Spleen (tissue), 11 donors: Measurements from ENCODE around the gene TCEA3. TPM values are rescaled to one million over a fixed set of nuclear protein-coding genes. Genes with fewer than 3 reads are reported as not detected.

Experiments used
- DNase-seq: peaks from one replicate; pipeline ENCODE4 v3.0.0-alpha.2; 2020
- H3K27ac ChIP-seq, 8 donors: fragments of 200-600 bp; sonication (generic) in 7 of 8; 1 replicate in 4 of 8; 2 replicates in 4 of 8; pipeline versions ENCODE4 v1.5.0 to v1.8.0; 2016 to 2021; ENCODE audit warnings: inconsistent platforms in 4 of 8, mild to moderate bottlenecking in 4 of 8, moderate library complexity in 1 of 8
- H3K27me3 ChIP-seq, 7 donors: fragments of 200-600 bp; sonication (generic) in 6 of 7; replicated peaks in 1 of 7; 1 replicate in 4 of 7; 2 replicates in 3 of 7; pipeline versions ENCODE4 v1.5.0 to v1.8.0; 2016 to 2021; ENCODE audit warnings: inconsistent platforms in 3 of 7, mild to moderate bottlenecking in 1 of 7
- H3K36me3 ChIP-seq, 6 donors: fragments of 200-600 bp; sonication (generic) in 5 of 6; 1 replicate in 4 of 6; 2 replicates in 2 of 6; pipeline versions ENCODE4 v1.5.0 to v1.8.0; 2016 to 2021; ENCODE audit warnings: inconsistent platforms in 2 of 6
- H3K4me1 ChIP-seq, 6 donors: fragments of 200-600 bp; sonication (generic) in 5 of 6; 1 replicate in 3 of 6; 2 replicates in 3 of 6; pipeline versions ENCODE4 v1.5.0 to v1.8.0; 2016 to 2021; ENCODE audit warnings: inconsistent platforms in 3 of 6
- H3K4me3 ChIP-seq, 8 donors: fragments of 200-600 bp; sonication (generic) in 7 of 8; 1 replicate in 4 of 8; 2 replicates in 4 of 8; pipeline versions ENCODE4 v1.5.0 to v1.8.0; 2016 to 2021; ENCODE audit warnings: inconsistent platforms in 4 of 8, mild to moderate bottlenecking in 4 of 8, moderate library complexity in 2 of 8
- H3K9me3 ChIP-seq, 8 donors: fragments of 200-600 bp; sonication (generic) in 7 of 8; 1 replicate in 4 of 8; 2 replicates in 4 of 8; pipeline versions ENCODE4 v1.5.0 to v1.8.0; 2016 to 2021; ENCODE audit warnings: inconsistent platforms in 4 of 8
- POLR2A ChIP-seq, 3 donors: fragments of 450-650 bp; IDR thresholded peaks; one replicate each; pipeline ENCODE4 v1.5.1; 2017; ENCODE audit warnings: antibody characterized with exemption in 3 of 3, mild to moderate bottlenecking in 1 of 3
- POLR2AphosphoS5 ChIP-seq, 3 donors: sonication (generic); formaldehyde crosslinking; IDR thresholded peaks; one replicate each; pipeline ENCODE4 v1.5.1; 2017; ENCODE audit warnings: antibody characterized with exemption in 3 of 3
- WGBS, 5 donors: extraction: QIAGEN DNeasy Blood & Tissue Kit in 3 of 5; methylation state at CpG; one replicate each; pipeline versions ENCODE4 v1.1.5 to v1.1.7; 2013 to 2018; 5-methylcytosine and 5-hydroxymethylcytosine counted together
- intact Hi-C: fragments of 100-400 bp; cut with DNase I; formaldehyde crosslinking; loops from one replicate; pipeline ENCODE4 v1.15.0; 2023; ENCODE audit warnings: low total_unique reads
- polyA plus RNA-seq, 3 donors: library from polyadenylated mRNA; stranded (reverse); fragments of 200-250 nt; gene quantifications; one replicate each; pipeline ENCODE4 v1.2.1, GENCODE V29; 2013
- total RNA-seq, 7 donors: library from RNA; depleted of rRNA in 3 of 7; stranded (reverse); fragments of >200 nt in 3 of 7; fragmentation: NEBNext Ultra II Directional in 4 of 7; extraction: Animal tissue kit (Norgen Biotek cat#: 25700) in 4 of 7; gene quantifications; one replicate each; pipeline versions ENCODE4 v1.1.0 to v1.2.1, GENCODE V29; 2016 to 2021
- TF ChIP-seq, protein P1 (sequence below), 11 experiments: fragments of 200-600 bp in 7 of 11; fragments of 450-650 bp in 4 of 11; sonication (generic) in 4 of 11; IDR thresholded peaks in 8 of 11; conservative IDR thresholded peaks in 3 of 11; 1 replicate in 7 of 11; 2 replicates in 4 of 11; pipeline versions ENCODE4 v1.4.0 to v1.8.0; 2016 to 2021; ENCODE audit warnings: antibody characterized with exemption in 11 of 11, inconsistent platforms in 4 of 11, mild to moderate bottlenecking in 1 of 11
- donor health status: healthy with polysubstance abuse.
- donor health status: DM: no; HTN: no; CAD: no; lungs with moderate emphysema.
- donor health status: DM: no; HTN: no; CAD: no.
- donor health status: Bipolar disorder and iron deficiency.
- donor health status: healthy.
- donor health status: DM: no; HTN: no; CAD: no.
- donor health status: DM: yes; HTN: yes; CAD: no.

The TCEA3 gene
- total and polyA plus RNA-seq, 10 donors, result 4.6 to 19.6 (median 10.5) TPM

DNA sequence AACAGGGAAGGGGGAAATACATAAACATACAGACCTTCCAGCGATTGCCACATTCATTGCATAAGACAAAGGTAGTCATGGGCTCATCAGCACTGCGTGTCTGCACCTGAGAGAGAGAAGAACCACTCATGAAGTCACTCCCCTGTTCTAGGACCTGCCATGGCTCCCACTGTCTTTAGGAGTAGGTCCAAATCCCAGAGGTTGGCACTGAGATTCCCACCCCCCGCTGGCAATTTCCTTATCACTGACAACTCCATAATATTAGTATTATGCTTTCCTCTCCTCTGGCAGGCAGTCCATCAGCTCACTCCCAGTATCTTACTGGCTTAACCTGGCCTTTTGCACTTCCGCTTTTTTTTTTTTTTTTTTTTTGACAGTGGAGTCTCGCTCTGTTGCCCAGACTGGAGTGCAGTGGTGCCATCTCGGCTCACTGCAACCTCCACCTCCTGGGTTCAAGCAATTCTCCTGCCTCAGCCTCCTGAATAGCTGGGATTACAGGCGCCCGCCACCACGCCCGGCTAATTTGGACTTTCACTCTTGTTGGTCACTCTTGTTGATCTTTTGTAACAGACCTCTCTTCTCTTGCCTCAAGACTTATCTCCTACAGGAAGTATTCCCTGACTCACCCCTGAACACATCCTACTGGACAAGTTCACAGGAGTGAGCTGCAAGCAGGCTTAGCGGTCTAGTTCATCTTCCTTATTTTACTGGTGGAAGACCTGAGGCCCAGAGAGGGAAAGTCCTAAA lies 40.1 kb downstream of the TCEA3 start:
- intact Hi-C loops, result no loop called here
- Histone ChIP-seq H3K4me3 (no peak overlapping the region), H3K4me1 (peaks cover 0 to 18% (median 6%) of the 10 kb centered on the region in 6 donors), H3K9me3 (no peaks in the 10 kb centered on the region), H3K27me3 (no peaks in the 10 kb centered on the region), H3K27ac (peak overlapping the region in 3 of 8 donors; percentile 13 to 46 (median 23)), H3K36me3 (no peaks in the 10 kb centered on the region)
- no peak for DNase-seq
- TF ChIP-seq, protein P1, sequence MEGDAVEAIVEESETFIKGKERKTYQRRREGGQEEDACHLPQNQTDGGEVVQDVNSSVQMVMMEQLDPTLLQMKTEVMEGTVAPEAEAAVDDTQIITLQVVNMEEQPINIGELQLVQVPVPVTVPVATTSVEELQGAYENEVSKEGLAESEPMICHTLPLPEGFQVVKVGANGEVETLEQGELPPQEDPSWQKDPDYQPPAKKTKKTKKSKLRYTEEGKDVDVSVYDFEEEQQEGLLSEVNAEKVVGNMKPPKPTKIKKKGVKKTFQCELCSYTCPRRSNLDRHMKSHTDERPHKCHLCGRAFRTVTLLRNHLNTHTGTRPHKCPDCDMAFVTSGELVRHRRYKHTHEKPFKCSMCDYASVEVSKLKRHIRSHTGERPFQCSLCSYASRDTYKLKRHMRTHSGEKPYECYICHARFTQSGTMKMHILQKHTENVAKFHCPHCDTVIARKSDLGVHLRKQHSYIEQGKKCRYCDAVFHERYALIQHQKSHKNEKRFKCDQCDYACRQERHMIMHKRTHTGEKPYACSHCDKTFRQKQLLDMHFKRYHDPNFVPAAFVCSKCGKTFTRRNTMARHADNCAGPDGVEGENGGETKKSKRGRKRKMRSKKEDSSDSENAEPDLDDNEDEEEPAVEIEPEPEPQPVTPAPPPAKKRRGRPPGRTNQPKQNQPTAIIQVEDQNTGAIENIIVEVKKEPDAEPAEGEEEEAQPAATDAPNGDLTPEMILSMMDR (IDR thresholded peaks at IDR 0.05 in 8 of 11, conservative IDR thresholded peaks at IDR 0.05 in 3 of 11), result no peak
- TF ChIP-seq POLR2AphosphoS5 (IDR thresholded peaks at IDR 0.05) (no peak), POLR2A (IDR thresholded peaks at IDR 0.05) (no peak)
- 71 to 79% (median 76%) methylated on average over 10 to 11 of the region's 11 CpGs for whole genome bisulfite sequencing, 5 donors

DNA sequence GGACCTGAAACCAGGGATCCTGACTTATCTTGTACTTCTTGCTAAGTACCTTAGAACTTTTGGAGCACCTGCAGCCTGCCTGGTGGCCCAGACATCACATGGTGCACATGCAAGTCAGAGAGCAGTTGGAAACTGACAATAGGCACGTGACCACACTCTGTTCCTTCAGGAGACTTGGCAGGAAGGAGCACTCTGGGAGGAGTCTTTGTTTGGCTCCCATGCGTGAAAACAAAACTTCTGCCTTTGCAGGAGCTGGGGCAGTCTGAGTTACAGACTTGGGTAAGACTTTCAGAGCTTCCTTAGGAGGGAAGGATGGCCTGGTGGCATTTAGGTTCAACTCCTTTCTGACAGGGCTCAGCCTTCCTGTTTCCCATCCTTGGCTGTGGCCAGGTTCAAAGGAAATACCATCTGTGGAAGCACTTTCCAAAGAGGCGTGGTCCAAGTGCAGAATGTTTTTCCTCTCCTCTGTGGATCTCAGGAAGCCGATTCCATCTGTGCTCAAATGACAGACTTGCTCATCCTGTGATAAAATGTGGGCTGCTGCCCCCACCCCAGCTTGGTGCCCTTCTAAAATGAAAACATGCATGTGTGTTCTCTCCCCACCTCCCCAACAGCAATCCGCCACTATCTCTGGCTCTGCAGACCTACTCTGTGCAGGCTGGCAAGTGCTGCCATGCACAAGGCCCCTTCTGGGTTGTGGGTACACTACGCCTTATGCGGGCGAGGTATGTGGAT lies 40.8 kb downstream of the TCEA3 start:
- Histone ChIP-seq H3K27me3 (no peaks in the 10 kb centered on the region), H3K27ac (peak overlapping the region in 3 of 8 donors; percentile 13 to 46 (median 23)), H3K4me1 (peaks cover 0 to 18% (median 7%) of the 10 kb centered on the region in 6 donors), H3K36me3 (no peaks in the 10 kb centered on the region), H3K9me3 (no peaks in the 10 kb centered on the region), H3K4me3 (no peak overlapping the region)
- WGBS, 5 donors, result 67 to 83% (median 70%) methylated on average over 8 of the region's 8 CpGs
- intact Hi-C loops, result no loop called here
- no peak for DNase-seq
- TF ChIP-seq POLR2AphosphoS5 (IDR thresholded peaks at IDR 0.05) (no peak), POLR2A (IDR thresholded peaks at IDR 0.05) (no peak)
- TF ChIP-seq, protein P1 (IDR thresholded peaks at IDR 0.05 in 8 of 11, conservative IDR thresholded peaks at IDR 0.05 in 3 of 11), result no peak

DNA sequence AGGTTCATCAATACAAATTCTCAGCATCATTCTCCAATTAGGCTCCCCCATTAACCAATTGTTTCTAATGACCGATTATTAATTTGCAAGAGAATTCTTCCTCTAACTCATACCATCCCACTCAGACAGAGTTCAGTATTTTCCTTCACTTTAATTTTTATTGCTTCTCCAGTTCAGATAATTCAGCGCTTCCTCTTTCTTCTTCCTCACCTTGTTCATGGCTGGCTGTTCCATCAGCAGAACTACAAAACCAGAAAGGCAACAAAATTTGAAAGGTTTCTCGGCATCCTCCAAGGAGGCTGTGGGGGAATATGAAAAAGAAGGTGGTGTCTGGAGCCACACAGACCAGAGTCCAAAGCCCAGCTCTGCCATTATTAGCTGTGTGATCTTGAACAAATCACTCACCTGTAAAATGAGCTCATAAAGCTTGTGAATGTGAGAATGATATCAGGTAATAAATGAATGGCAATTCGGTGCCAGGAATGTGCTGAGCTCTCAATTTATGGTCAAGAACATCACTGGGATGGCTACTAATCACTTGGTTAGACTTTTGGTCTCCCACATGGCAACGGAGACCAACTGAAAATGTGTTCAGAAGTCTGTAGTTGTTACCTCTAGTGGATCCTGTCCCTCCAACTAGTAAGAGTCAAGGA lies 43.2 kb downstream of the TCEA3 start:
- Histone ChIP-seq H3K36me3 (no peaks in the 10 kb centered on the region), H3K4me1 (peaks cover 0 to 36% (median 20%) of the 10 kb centered on the region in 6 donors), H3K27me3 (no peaks in the 10 kb centered on the region), H3K27ac (no peak overlapping the region), H3K4me3 (no peak overlapping the region), H3K9me3 (no peaks in the 10 kb centered on the region)
- TF ChIP-seq, protein P1 (IDR thresholded peaks at IDR 0.05 in 8 of 11, conservative IDR thresholded peaks at IDR 0.05 in 3 of 11), result no peak
- TF ChIP-seq POLR2A (IDR thresholded peaks at IDR 0.05) (no peak), POLR2AphosphoS5 (IDR thresholded peaks at IDR 0.05) (no peak)
- WGBS, 5 donors, result 78 to 87% (median 83%) methylated on average over 5 of the region's 5 CpGs
- no peak for DNase-seq
- intact Hi-C loops, result no loop called here
